Measurements from ENCODE around the gene CKAP4.

The CKAP4 gene

DNA sequence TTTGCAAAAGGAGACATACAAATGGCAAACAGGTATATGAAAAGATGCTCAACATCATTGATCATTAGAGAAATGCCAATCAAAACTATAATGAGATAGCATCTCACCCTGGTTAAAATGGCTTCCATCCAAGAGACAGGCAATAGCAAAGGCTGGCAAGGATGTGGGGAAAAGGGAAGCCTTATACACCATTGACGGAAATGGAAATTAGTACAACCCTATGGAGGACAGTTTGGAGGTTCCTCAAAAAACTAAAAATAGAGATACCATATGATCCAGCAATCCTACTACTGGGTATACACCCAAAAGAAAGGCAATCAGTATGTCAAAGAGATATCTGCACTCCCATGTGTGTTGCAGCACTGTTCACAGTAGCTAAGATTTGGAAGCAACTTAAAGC, 17.3 kb upstream of the CKAP4 start:
- TF ChIP-seq, protein P1, sequence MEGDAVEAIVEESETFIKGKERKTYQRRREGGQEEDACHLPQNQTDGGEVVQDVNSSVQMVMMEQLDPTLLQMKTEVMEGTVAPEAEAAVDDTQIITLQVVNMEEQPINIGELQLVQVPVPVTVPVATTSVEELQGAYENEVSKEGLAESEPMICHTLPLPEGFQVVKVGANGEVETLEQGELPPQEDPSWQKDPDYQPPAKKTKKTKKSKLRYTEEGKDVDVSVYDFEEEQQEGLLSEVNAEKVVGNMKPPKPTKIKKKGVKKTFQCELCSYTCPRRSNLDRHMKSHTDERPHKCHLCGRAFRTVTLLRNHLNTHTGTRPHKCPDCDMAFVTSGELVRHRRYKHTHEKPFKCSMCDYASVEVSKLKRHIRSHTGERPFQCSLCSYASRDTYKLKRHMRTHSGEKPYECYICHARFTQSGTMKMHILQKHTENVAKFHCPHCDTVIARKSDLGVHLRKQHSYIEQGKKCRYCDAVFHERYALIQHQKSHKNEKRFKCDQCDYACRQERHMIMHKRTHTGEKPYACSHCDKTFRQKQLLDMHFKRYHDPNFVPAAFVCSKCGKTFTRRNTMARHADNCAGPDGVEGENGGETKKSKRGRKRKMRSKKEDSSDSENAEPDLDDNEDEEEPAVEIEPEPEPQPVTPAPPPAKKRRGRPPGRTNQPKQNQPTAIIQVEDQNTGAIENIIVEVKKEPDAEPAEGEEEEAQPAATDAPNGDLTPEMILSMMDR (conservative IDR thresholded peaks at IDR 0.05; ENCODE audit: low read length), result no peak
- H3K4me3 ChIP-seq (ENCODE audit: low read length), result no peak overlapping the region
- no peak for DNase-seq (ENCODE audit: low read depth)

DNA sequence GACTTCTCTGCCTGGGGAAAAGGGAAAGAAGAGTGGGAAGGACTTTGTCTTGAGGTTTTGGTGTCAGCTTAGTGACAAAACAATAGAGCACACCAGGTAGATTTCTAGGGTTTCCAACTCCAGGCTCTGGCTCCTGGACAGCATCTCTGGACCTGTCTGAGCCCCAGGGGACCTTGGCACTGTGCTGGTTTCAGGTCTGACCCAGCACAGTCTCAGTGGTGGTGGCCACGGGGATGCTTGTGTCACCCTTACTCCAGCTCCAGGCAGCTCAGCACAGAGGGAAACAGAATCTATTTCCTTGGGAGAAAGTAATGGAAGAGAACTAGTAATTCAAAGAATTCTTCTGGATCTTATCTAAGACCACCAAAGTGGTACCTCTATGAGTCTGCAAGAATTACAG, 11.1 kb upstream of the CKAP4 start:
- no peak overlapping the region for H3K4me3 ChIP-seq (ENCODE audit: low read length)
- TF ChIP-seq, protein P1 (conservative IDR thresholded peaks at IDR 0.05; ENCODE audit: low read length), result no peak
- DNase-seq (ENCODE audit: low read depth), result no peak

DNA sequence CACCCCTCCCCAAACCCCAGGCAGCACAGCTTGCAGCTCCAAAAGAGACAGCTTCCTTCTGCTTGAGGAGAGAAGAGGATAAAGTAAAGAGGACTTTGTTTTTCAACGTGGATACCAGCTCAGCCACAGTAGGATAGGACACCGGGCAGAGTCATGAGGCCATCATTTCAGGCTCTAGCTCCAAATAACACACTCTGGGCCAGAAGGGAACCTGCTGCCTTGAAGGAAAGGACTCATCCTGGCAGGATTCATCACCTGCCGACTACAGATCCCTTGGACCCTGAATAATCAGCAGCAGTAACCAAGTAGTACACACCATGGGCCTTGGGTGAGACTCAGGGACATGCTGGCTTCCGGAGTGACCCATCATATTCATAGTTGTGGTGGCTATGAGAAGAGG, 10.4 kb upstream of the CKAP4 start:
- no peak for DNase-seq (ENCODE audit: low read depth)
- H3K4me3 ChIP-seq (ENCODE audit: low read length), result no peak overlapping the region
- TF ChIP-seq, protein P1 (conservative IDR thresholded peaks at IDR 0.05; ENCODE audit: low read length), result no peak

DNA sequence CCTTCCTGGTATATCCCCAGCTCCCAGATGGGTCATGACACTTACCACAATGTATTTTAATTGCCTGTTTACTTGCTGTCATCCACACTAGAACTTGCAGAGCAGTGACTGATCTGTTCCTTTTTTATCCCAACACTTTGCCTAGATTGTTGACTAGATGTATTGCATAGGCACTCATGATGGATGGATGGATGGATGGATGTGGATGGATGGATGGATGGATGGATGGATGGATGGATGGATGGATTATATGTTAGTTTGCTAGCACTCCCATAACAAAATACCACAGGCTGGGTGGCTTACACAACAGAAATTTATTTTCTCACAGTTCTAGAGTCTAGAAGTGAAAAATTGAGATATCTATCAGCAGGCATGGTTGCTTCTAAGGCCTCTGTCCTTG, 8.7 kb upstream of the CKAP4 start:
- TF ChIP-seq, protein P1 (conservative IDR thresholded peaks at IDR 0.05; ENCODE audit: low read length), result no peak
- no peak for DNase-seq (ENCODE audit: low read depth)

DNA sequence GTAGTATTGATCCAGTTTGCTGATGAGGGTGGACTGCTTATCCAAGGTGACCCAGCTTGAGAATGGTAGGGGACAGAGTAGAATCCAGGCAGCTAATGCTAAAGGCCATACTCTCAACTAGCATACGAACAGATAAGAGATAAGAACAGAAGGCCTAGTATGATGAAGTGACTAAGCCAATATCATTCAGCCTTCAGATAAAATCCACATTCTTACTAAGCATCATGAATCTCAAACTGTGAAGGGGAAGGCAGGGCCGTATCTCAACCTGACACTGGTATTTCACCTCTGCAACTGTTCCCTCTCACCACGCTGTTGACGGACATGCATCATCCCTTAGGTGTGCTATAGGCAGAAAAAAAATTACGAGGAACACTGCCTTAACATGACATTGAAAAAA, 8.1 kb upstream of the CKAP4 start:
- no peak overlapping the region for H3K4me3 ChIP-seq (ENCODE audit: low read length)
- TF ChIP-seq, protein P1 (conservative IDR thresholded peaks at IDR 0.05; ENCODE audit: low read length), result no peak
- no peak for DNase-seq (ENCODE audit: low read depth)

More for the DNA sequence above, 8.7 kb upstream of the CKAP4 start:
- no peak overlapping the region for H3K4me3 ChIP-seq (ENCODE audit: low read length)

DNA sequence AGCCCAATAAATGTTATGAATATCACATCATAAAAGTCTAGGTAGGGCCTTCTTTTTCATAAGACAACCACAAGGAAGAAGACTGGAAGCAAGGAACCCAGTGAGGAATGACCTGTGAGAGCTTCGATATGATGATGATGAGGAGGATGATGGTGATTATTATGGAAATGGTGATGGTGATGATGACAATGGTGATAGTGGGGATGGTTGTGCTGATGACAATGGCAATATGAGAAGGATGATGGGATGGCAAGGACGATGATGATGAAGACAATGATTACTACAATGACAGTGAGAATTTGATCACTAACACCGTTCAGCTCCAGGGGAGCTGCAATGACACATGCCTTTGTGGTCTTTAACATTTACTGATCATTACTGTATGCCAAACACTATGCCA, 7.7 kb upstream of the CKAP4 start:
- DNase-seq (ENCODE audit: low read depth), result no peak
- TF ChIP-seq, protein P1 (conservative IDR thresholded peaks at IDR 0.05; ENCODE audit: low read length), result no peak
- H3K4me3 ChIP-seq (ENCODE audit: low read length), result no peak overlapping the region

DNA sequence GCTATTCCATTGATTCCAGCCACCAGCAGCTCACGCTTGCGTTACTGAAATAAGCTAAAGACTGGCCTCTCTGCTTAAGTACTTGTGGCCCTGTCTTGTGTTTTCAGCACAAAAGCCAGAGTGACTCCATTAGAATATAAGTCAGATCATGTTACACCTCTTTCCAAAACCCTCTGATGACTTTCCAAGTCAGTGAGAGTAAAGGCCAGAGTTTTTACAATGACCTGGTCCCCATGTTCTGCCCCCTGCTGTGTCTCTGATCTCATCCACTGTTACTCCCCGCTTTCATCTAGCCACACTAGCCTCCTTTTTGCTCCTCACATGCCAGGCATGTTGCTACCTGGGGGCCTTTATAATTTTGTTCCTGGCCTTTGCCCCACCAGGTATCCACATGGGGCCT, 6.9 kb upstream of the CKAP4 start:
- TF ChIP-seq, protein P1 (conservative IDR thresholded peaks at IDR 0.05; ENCODE audit: low read length), result no peak
- DNase-seq (ENCODE audit: low read depth), result no peak
- H3K4me3 ChIP-seq (ENCODE audit: low read length), result no peak overlapping the region

Measured in AG10803 (cell line).